Medulla oblongata (tissue), 1 donor: ENCODE measurements around the gene TPSB2.
A peak's percentile ranks its signal among the peaks of the same experiment; 100 is the strongest.

ENCODE experiments used
- DNase-seq: peaks from one replicate; pipeline ENCODE4 v3.0.0-alpha.2; 2015; ENCODE audit errors: extremely low spot score

TPSB2 gene

GRCh38 chr16:1182950-1183907, 46.8 kb downstream of the TPSB2 start:
- DNase-seq: peak; percentile 15

- DNase-seq: no peak
Observed at GRCh38 chr16:1182316-1182671, 47.7 kb downstream of the TPSB2 start.

GRCh38 chr16:1181404-1182315, 48.3 kb downstream of the TPSB2 start:
- no peak for DNase-seq

- DNase-seq: no peak
Observed at GRCh38 chr16:1180549-1181403, 49.2 kb downstream of the TPSB2 start.
